ENCODE data around the gene PLEKHM3.
"Not testable (repeated sequence)": the region's sequence is repeated elsewhere in the genome, so short reads cannot be mapped to it uniquely, and the experiment has no call there.

Gene PLEKHM3

GRCh38 chr2:208037564-208038487, 12.5 kb upstream of the PLEKHM3 start:
- DNase-seq, result no peak

- no peak for DNase-seq
Observed at GRCh38 chr2:208036357-208036756, 11.0 kb upstream of the PLEKHM3 start.

GRCh38 chr2:208034503-208035140, 9.3 kb upstream of the PLEKHM3 start:
- DNase-seq, result no peak

- DNase-seq, result peak; percentile 3
Observed at GRCh38 chr2:208033701-208034502, 8.6 kb upstream of the PLEKHM3 start.

GRCh38 chr2:208031608-208032019, 6.3 kb upstream of the PLEKHM3 start:
- no peak for DNase-seq

- DNase-seq, result no peak
Observed at GRCh38 chr2:208025814-208026184, 472 bp upstream of the PLEKHM3 start.

GRCh38 chr2:208024091-208024490, 1.2 kb downstream of the PLEKHM3 start:
- DNase-seq, result no peak

GRCh38 chr2:208020253-208020652, 5.1 kb downstream of the PLEKHM3 start:
- no peak for DNase-seq

- not testable (repeated sequence) for DNase-seq
Observed at GRCh38 chr2:208018124-208018712, 7.1 kb downstream of the PLEKHM3 start.

- DNase-seq, result no peak
Observed at GRCh38 chr2:208017721-208018120, 7.6 kb downstream of the PLEKHM3 start.

GRCh38 chr2:208015475-208015874, 9.9 kb downstream of the PLEKHM3 start:
- no peak for DNase-seq

GRCh38 chr2:208013285-208014178, 11.8 kb downstream of the PLEKHM3 start:
- DNase-seq, result no peak

- DNase-seq, result no peak
Observed at GRCh38 chr2:208012449-208012848, 12.9 kb downstream of the PLEKHM3 start.

GRCh38 chr2:208010506-208010905, 14.8 kb downstream of the PLEKHM3 start:
- no peak for DNase-seq

- DNase-seq, result no peak
Observed at GRCh38 chr2:208006833-208007232, 18.5 kb downstream of the PLEKHM3 start.

- DNase-seq, result no peak
Observed at GRCh38 chr2:208006337-208006736, 19.0 kb downstream of the PLEKHM3 start.

- no peak for DNase-seq
Observed at GRCh38 chr2:208001924-208002323, 23.4 kb downstream of the PLEKHM3 start.

GRCh38 chr2:208000701-208001395, 24.5 kb downstream of the PLEKHM3 start:
- DNase-seq, result no peak

- no peak for DNase-seq
Observed at GRCh38 chr2:207996848-207997247, 28.5 kb downstream of the PLEKHM3 start.

GRCh38 chr2:207995887-207996286, 29.4 kb downstream of the PLEKHM3 start:
- DNase-seq, result no peak

- no peak for DNase-seq
Observed at GRCh38 chr2:207993151-207993763, 32.1 kb downstream of the PLEKHM3 start.
